Panc1 (cell line): ENCODE data around the gene SLC22A7. TPM values are rescaled to one million over a fixed set of nuclear protein-coding genes. Genes with fewer than 3 reads are reported as not detected.

Source experiments
- ATAC-seq: fragments of 200-7000 bp; cut with Tn5 transposase; 2 replicates; pipeline ENCODE4 v1.9.1; 2020; ENCODE audit warnings: mild to moderate bottlenecking, moderate library complexity
- BruUV-seq: library from RNA; stranded (reverse); fragments of 400-500 nt; replicated peaks from 2 replicates; lab custom pipeline; 2021; lab: Mats Ljungman, UMichigan
- CTCF ChIA-PET: fragments of 300-600 bp; sonication (Branson Sonifier 250); formaldehyde crosslinking; loops from one replicate; lab custom pipeline; 2022; ENCODE audit warnings: antibody characterized with exemption; lab: Charles Lee
- POLR2A ChIA-PET: fragments of 300-600 bp; sonication (Branson Sonifier 250); formaldehyde crosslinking; loops from one replicate; lab custom pipeline; 2022; ENCODE audit warnings: antibody characterized with exemption; lab: Charles Lee
- DNase-seq: peaks from one replicate; pipeline ENCODE4 v3.0.0-alpha.2; 2010; ENCODE audit warnings: low read depth, low spot score
- H3K27ac ChIP-seq: 2 replicates; pipeline ENCODE4 v1.5.1; 2011; ENCODE audit warnings: mild to moderate bottlenecking, low read length, inconsistent platforms
- H3K27me3 ChIP-seq: fragments of 200-500 bp; sonication (Bioruptor generic); 2 replicates; pipeline ENCODE4 v1.6.0; 2014; ENCODE audit warnings: low read length, inconsistent platforms; ENCODE audit not compliant: control insufficient read depth, insufficient read depth
- H3K36me3 ChIP-seq: fragments of 200-500 bp; sonication (Bioruptor generic); 2 replicates; pipeline ENCODE4 v1.5.1; 2014; ENCODE audit warnings: inconsistent platforms, mild to moderate bottlenecking, low read length, moderate library complexity; ENCODE audit not compliant: control insufficient read depth, insufficient read depth
- H3K4me1 ChIP-seq: 2 replicates; pipeline ENCODE4 v1.5.1; 2011; ENCODE audit warnings: inconsistent platforms, mild to moderate bottlenecking, low read length, moderate library complexity; ENCODE audit not compliant: control insufficient read depth, insufficient read depth
- H3K4me3 ChIP-seq, 2 experiments: 2 replicates each; pipeline ENCODE4 v1.5.1; 2011 to 2012; ENCODE audit warnings: low read depth in 2 of 2, low read length in 2 of 2, mild to moderate bottlenecking in 2 of 2, inconsistent platforms in 1 of 2, moderate library complexity in 1 of 2
- H3K9me3 ChIP-seq: fragments of 200-500 bp; sonication (Bioruptor generic); 2 replicates; pipeline ENCODE4 v1.5.1; 2014; ENCODE audit warnings: low read depth, mild to moderate bottlenecking, inconsistent platforms, low read length, moderate library complexity; ENCODE audit not compliant: control insufficient read depth, insufficient read depth
- CTCF ChIP-seq: fragments of 450-650 bp; IDR thresholded peaks from 2 replicates; pipeline ENCODE4 v1.5.1; 2017; ENCODE audit warnings: mild to moderate bottlenecking
- POLR2AphosphoS5 ChIP-seq: IDR thresholded peaks from 2 replicates; pipeline ENCODE4 v1.6.1; 2012; ENCODE audit warnings: mild to moderate bottlenecking, low read depth, low read length, moderate library complexity
- REST ChIP-seq, 2 experiments: IDR thresholded peaks; 2 replicates each; pipeline ENCODE4 v1.6.1; 2011 to 2012; ENCODE audit warnings: low read depth in 2 of 2, control low read depth in 1 of 2, low read length in 1 of 2, mild to moderate bottlenecking in 1 of 2, moderate library complexity in 1 of 2; ENCODE audit not compliant: insufficient read depth in 1 of 2
- SIN3A ChIP-seq: IDR thresholded peaks from 2 replicates; pipeline ENCODE4 v1.6.1; 2012; ENCODE audit warnings: low read depth, mild to moderate bottlenecking, low read length, moderate library complexity, borderline replicate concordance; ENCODE audit not compliant: insufficient read depth
- TCF7L2 ChIP-seq: IDR thresholded peaks from 2 replicates; pipeline ENCODE4 v1.6.1; 2011; ENCODE audit warnings: mild to moderate bottlenecking, low read depth, low read length, inconsistent platforms
- in situ Hi-C: cut with HindIII; loops from 2 replicates; pipeline ENCODE4 v1.10.0; 2016; ENCODE audit warnings: low sequenced_read_pairs, low pct_unique_long_range_greater_than_20kb
- intact Hi-C: fragments of 100-400 bp; cut with micrococcal nuclease; formaldehyde crosslinking; loops from one replicate; pipeline ENCODE4 v1.10.0; 2022; ENCODE audit not compliant: unreplicated experiment
- total RNA-seq: library from RNA; stranded (reverse); gene quantifications from one replicate; pipeline ENCODE4 v1.2.1, GENCODE V29; 2021; ENCODE audit not compliant: unreplicated experiment

SLC22A7 gene
- total RNA-seq, 1 experiment from 2014 or later: not detected

- CTCF ChIA-PET: interaction anchor here (0.7 kb wide), 1 partner anchor 34 kb away, joined by 3 read pairs; no protein-coding TSS in a partner anchor
- Histone ChIP-seq H3K27ac (no peak overlapping the region), H3K27me3 (0 out of 2 replicates have a peak, but pooled peaks cover 2% of the 10 kb centered on the region), H3K4me3 (no peak overlapping the region), H3K9me3 (no peaks in the 10 kb centered on the region), H3K4me1 (no peaks in the 10 kb centered on the region), H3K36me3 (no peaks in the 10 kb centered on the region)
- intact Hi-C loops (no loop called here), in situ Hi-C loops (no loop called here)
- POLR2A ChIA-PET: no interaction called here
- DNase-seq (no peak), ATAC-seq (no peak)
- TF ChIP-seq CTCF (no peak), TCF7L2 (no peak), POLR2AphosphoS5 (no peak), SIN3A (no peak), REST (IDR thresholded peaks at IDR 0.05; ENCODE audit: insufficient read depth in 1 of 2, low read depth in 2 of 2, low read length in 1 of 2) (no peak)
- no TSS peak for BruUV-seq
Observed at GRCh38 chr6:43274916-43275597, 23.0 kb upstream of the SLC22A7 start.

GRCh38 chr6:43275801-43276576, 22.1 kb upstream of the SLC22A7 start:
- H3K27ac ChIP-seq: no peak overlapping the region
- BruUV-seq: no TSS peak
- no peak for ATAC-seq
- 0 out of 2 replicates have a peak, but pooled peaks cover 2% of the 10 kb centered on the region for H3K27me3 ChIP-seq
- TF ChIP-seq POLR2AphosphoS5 (no peak), CTCF (no peak), REST (IDR thresholded peaks at IDR 0.05; ENCODE audit: insufficient read depth in 1 of 2, low read depth in 2 of 2, low read length in 1 of 2) (no peak), TCF7L2 (no peak), SIN3A (no peak)
- CTCF ChIA-PET: interaction anchor here (0.7 to 0.8 kb wide), 2 partner anchors 32 to 34 kb away, joined by 3 to 4 read pairs; partner anchors contain the start of gene CRIP3
- no peaks in the 10 kb centered on the region for H3K4me1 ChIP-seq
- intact Hi-C loops: no loop called here
- POLR2A ChIA-PET: no interaction called here
- no peaks in the 10 kb centered on the region for H3K9me3 ChIP-seq
- no peak overlapping the region for H3K4me3 ChIP-seq
- no peak for DNase-seq
- no peaks in the 10 kb centered on the region for H3K36me3 ChIP-seq
- in situ Hi-C loops: no loop called here
